HepG2 (cell line): ENCODE data around the gene INTS1. TPM values are rescaled to one million over a fixed set of nuclear protein-coding genes. Genes with fewer than 3 reads are reported as not detected.

Experiments used
- AHR ChIP-seq: IDR thresholded peaks from 2 replicates; pipeline ENCODE4 v1.6.1; 2018; ENCODE audit warnings: missing genetic modification reagents, missing compliant biosample characterization
- BCL3 ChIP-seq: sonication (generic); formaldehyde crosslinking; IDR thresholded peaks from 2 replicates; pipeline ENCODE4 v1.5.1; 2020; ENCODE audit warnings: mild to moderate bottlenecking, missing genetic modification reagents, moderate library complexity
- CEBPG ChIP-seq: IDR thresholded peaks from 2 replicates; pipeline ENCODE4 v1.6.1; 2016
- FOSL2 ChIP-seq: sonication (generic); formaldehyde crosslinking; IDR thresholded peaks from 2 replicates; pipeline ENCODE4 v1.4.0; 2020; ENCODE audit warnings: missing genetic modification reagents
- GZF1 ChIP-seq: sonication (generic); formaldehyde crosslinking; IDR thresholded peaks from 2 replicates; pipeline ENCODE4 v1.5.1; 2020; ENCODE audit warnings: mild to moderate bottlenecking, missing genetic modification reagents
- HHEX ChIP-seq: IDR thresholded peaks from 2 replicates; pipeline ENCODE4 v1.6.1; 2016; ENCODE audit warnings: control low read depth
- HOXA7 ChIP-seq: sonication (generic); formaldehyde crosslinking; IDR thresholded peaks from 2 replicates; pipeline ENCODE4 v1.8.1; 2022; ENCODE audit warnings: mild to moderate bottlenecking, missing genetic modification reagents, moderate library complexity
- IKZF1 ChIP-seq: fragments of 450-650 bp; IDR thresholded peaks from 2 replicates; pipeline ENCODE4 v1.7.1; 2016
- LCORL ChIP-seq, 2 experiments: fragments of 450-650 bp in 1 of 2; sonication (generic) in 1 of 2; formaldehyde crosslinking in 1 of 2; IDR thresholded peaks; 2 replicates each; pipeline versions ENCODE4 v1.5.0 to v1.6.1; 2017 to 2020; ENCODE audit warnings: antibody characterized with exemption in 1 of 2, missing genetic modification reagents in 1 of 2
- MYNN ChIP-seq: sonication (generic); formaldehyde crosslinking; IDR thresholded peaks from 2 replicates; pipeline ENCODE4 v1.4.0; 2020; ENCODE audit warnings: mild to moderate bottlenecking, low read depth, missing genetic modification reagents
- RXRA ChIP-seq: sonication (generic); formaldehyde crosslinking; IDR thresholded peaks from 2 replicates; pipeline ENCODE4 v1.5.1; 2020; ENCODE audit warnings: missing genetic modification reagents
- SOX6 ChIP-seq, 2 experiments: fragments of 450-650 bp in 1 of 2; sonication (generic) in 1 of 2; formaldehyde crosslinking in 1 of 2; IDR thresholded peaks; 2 replicates each; pipeline versions ENCODE4 v1.4.0 to v1.6.1; 2017 to 2020; ENCODE audit warnings: antibody characterized with exemption in 1 of 2, mild to moderate bottlenecking in 1 of 2, missing genetic modification reagents in 1 of 2
- SUZ12 ChIP-seq: fragments of 150-350 bp; IDR thresholded peaks from 2 replicates; pipeline ENCODE4 v1.6.1; 2014; ENCODE audit warnings: low read depth, low read length
- ZBTB7A ChIP-seq: sonication (generic); formaldehyde crosslinking; IDR thresholded peaks from 2 replicates; pipeline ENCODE4 v1.8.0; 2022; ENCODE audit warnings: mild to moderate bottlenecking, missing genetic modification reagents
- ZFP41 ChIP-seq: sonication (generic); formaldehyde crosslinking; IDR thresholded peaks from 2 replicates; pipeline ENCODE4 v1.4.0; 2020; ENCODE audit warnings: mild to moderate bottlenecking, missing genetic modification reagents, borderline replicate concordance
- ZNF292 ChIP-seq: sonication (generic); formaldehyde crosslinking; IDR thresholded peaks from 2 replicates; pipeline ENCODE4 v1.8.1; 2022; ENCODE audit warnings: mild to moderate bottlenecking, low read depth, missing genetic modification reagents, borderline replicate concordance
- ZNF441 ChIP-seq: sonication (generic); formaldehyde crosslinking; IDR thresholded peaks from 2 replicates; pipeline ENCODE4 v1.7.0; 2021; ENCODE audit warnings: missing genetic modification reagents, borderline replicate concordance
- ZNF570 ChIP-seq: sonication (generic); formaldehyde crosslinking; IDR thresholded peaks from 2 replicates; pipeline ENCODE4 v1.4.0; 2020; ENCODE audit warnings: mild to moderate bottlenecking, missing genetic modification reagents, borderline replicate concordance
- ZNF652 ChIP-seq: IDR thresholded peaks from 2 replicates; pipeline ENCODE4 v1.6.1; 2016; ENCODE audit warnings: low read depth, borderline replicate concordance
- polyA plus RNA-seq, 8 experiments: library from polyadenylated mRNA; depleted of rRNA in 3 of 8; stranded (reverse) in 7 of 8; unstranded in 1 of 8; fragments of >200 nt; fragmentation: Illumina TruSeq in 4 of 8; extraction: Trizol in 4 of 8; gene quantifications; 2 replicates each; pipeline versions ENCODE4 v1.2.1 to v1.2.3, GENCODE V29; 2011 to 2016; ENCODE audit warnings: low read depth in 4 of 8, missing spikeins in 1 of 8, mixed read lengths in 1 of 8; ENCODE audit not compliant: insufficient read depth in 1 of 8
- total RNA-seq, 5 experiments: library from RNA; depleted of rRNA; stranded (reverse); fragments of >200 nt; fragmentation: Illumina TruSeq; extraction: Trizol; gene quantifications; 2 replicates each; pipeline ENCODE4 v1.2.3, GENCODE V29; 2016; ENCODE audit warnings: low read depth in 1 of 5
- TF ChIP-seq, protein P1 (sequence below): sonication (generic); formaldehyde crosslinking; IDR thresholded peaks from 2 replicates; pipeline ENCODE4 v1.8.0; 2022; ENCODE audit warnings: missing genetic modification reagents, low read depth, mild to moderate bottlenecking, borderline replicate concordance
- TF ChIP-seq, protein P2 (sequence below): sonication (generic); formaldehyde crosslinking; IDR thresholded peaks from 2 replicates; pipeline ENCODE4 v1.4.0; 2020; ENCODE audit warnings: missing genetic modification reagents
- TF ChIP-seq, protein P3 (sequence below): sonication (generic); formaldehyde crosslinking; IDR thresholded peaks from 2 replicates; pipeline ENCODE4 v1.4.0; 2020; ENCODE audit warnings: mild to moderate bottlenecking, missing genetic modification reagents

INTS1 gene
- total and polyA plus RNA-seq, 2 of the 13 experiments (the other 11 are each of a cell fraction or from before 2014, with no cell fraction given): 13.7 to 29.0 TPM

DNA sequence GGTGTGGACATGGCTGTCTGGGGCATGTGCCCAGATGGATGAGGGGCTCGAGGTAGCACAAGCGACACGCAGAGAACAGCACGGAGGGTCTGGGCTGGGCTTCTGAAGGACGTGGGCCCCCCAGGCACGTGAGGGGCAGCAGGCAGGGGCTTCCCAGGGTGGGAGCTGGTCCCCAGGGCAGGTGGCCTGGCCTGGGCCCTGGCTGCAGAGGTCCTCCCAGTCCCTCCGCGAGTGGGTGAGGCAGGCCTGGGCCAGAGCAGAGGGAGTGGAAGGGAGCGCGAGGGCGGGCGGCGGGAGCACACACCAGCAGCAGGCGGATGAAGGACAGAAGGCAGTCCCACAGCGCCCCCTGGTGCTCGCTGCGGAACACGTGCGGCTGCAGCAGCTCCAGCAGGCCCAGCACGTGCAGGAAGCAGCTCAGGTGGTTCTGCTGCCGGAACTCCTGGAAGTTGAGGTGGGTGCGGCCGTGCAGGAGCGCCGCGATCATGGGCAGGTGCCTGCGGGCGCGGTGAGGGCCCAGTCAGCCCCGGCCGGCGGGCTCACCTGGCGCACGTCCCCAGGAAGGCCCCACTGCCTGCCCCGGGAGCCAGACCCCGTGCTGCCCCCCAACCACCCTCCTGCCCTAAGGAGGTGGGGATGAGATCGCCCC, 30.2 kb downstream of the INTS1 start (continued):
- TF ChIP-seq BCL3 (no peak), CEBPG (CRISPR knock-in tag) (no peak), IKZF1 (no peak), ZNF292 (CRISPR knock-in tag) (no peak), RXRA (CRISPR knock-in tag) (peak; percentile 63; the same call in 1 of the 2 replicates), ZNF441 (CRISPR knock-in tag) (no peak), LCORL (IDR thresholded peaks at IDR 0.05) (no peak), LCORL (CRISPR knock-in tag; IDR thresholded peaks at IDR 0.05) (0 out of 2 replicates have a peak, but pooled peaks have one; percentile 40), ZNF652 (no peak), AHR (CRISPR knock-in tag) (peak; percentile 68; the same call in 1 of the 2 replicates), GZF1 (CRISPR knock-in tag) (no peak), MYNN (CRISPR knock-in tag) (no peak), HHEX (CRISPR knock-in tag) (no peak), SOX6 (IDR thresholded peaks at IDR 0.05) (no peak), SOX6 (CRISPR knock-in tag; IDR thresholded peaks at IDR 0.05) (peak; percentile 52; the same call in 1 of the 2 replicates), ZBTB7A (CRISPR knock-in tag) (no peak), ZFP41 (CRISPR knock-in tag) (no peak), HOXA7 (CRISPR knock-in tag) (no peak), SUZ12 (no peak), ZNF570 (CRISPR knock-in tag) (no peak), FOSL2 (CRISPR knock-in tag) (0 out of 2 replicates have a peak, but pooled peaks have one; percentile 33)
- TF ChIP-seq, protein P1, sequence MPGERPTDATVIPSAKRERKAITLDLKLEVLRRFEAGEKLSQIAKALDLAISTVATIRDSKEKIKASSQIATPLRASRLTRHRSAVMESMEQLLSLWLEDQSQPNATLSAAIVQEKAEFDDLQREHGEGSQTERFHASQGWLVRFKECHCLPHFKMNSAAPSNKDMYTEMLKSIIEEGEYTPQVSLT (CRISPR knock-in tag): no peak
- TF ChIP-seq, protein P2, sequence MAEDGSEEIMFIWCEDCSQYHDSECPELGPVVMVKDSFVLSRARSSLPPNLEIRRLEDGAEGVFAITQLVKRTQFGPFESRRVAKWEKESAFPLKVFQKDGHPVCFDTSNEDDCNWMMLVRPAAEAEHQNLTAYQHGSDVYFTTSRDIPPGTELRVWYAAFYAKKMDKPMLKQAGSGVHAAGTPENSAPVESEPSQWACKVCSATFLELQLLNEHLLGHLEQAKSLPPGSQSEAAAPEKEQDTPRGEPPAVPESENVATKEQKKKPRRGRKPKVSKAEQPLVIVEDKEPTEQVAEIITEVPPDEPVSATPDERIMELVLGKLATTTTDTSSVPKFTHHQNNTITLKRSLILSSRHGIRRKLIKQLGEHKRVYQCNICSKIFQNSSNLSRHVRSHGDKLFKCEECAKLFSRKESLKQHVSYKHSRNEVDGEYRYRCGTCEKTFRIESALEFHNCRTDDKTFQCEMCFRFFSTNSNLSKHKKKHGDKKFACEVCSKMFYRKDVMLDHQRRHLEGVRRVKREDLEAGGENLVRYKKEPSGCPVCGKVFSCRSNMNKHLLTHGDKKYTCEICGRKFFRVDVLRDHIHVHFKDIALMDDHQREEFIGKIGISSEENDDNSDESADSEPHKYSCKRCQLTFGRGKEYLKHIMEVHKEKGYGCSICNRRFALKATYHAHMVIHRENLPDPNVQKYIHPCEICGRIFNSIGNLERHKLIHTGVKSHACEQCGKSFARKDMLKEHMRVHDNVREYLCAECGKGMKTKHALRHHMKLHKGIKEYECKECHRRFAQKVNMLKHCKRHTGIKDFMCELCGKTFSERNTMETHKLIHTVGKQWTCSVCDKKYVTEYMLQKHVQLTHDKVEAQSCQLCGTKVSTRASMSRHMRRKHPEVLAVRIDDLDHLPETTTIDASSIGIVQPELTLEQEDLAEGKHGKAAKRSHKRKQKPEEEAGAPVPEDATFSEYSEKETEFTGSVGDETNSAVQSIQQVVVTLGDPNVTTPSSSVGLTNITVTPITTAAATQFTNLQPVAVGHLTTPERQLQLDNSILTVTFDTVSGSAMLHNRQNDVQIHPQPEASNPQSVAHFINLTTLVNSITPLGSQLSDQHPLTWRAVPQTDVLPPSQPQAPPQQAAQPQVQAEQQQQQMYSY (CRISPR knock-in tag): no peak
- TF ChIP-seq, protein P3, sequence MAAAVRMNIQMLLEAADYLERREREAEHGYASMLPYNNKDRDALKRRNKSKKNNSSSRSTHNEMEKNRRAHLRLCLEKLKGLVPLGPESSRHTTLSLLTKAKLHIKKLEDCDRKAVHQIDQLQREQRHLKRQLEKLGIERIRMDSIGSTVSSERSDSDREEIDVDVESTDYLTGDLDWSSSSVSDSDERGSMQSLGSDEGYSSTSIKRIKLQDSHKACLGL (CRISPR knock-in tag): peak; percentile 77
